NCI-H146 treated with DMSO at 0.1 percent for 48 hours (cell line): Measurements from ENCODE around the gene GJC2.

ENCODE experiments used
- DNase-seq: peaks from one replicate; lab custom pipeline; 2025; ENCODE audit not compliant: unreplicated experiment; lab: John Stamatoyannopoulos, UW

Gene GJC2

DNA sequence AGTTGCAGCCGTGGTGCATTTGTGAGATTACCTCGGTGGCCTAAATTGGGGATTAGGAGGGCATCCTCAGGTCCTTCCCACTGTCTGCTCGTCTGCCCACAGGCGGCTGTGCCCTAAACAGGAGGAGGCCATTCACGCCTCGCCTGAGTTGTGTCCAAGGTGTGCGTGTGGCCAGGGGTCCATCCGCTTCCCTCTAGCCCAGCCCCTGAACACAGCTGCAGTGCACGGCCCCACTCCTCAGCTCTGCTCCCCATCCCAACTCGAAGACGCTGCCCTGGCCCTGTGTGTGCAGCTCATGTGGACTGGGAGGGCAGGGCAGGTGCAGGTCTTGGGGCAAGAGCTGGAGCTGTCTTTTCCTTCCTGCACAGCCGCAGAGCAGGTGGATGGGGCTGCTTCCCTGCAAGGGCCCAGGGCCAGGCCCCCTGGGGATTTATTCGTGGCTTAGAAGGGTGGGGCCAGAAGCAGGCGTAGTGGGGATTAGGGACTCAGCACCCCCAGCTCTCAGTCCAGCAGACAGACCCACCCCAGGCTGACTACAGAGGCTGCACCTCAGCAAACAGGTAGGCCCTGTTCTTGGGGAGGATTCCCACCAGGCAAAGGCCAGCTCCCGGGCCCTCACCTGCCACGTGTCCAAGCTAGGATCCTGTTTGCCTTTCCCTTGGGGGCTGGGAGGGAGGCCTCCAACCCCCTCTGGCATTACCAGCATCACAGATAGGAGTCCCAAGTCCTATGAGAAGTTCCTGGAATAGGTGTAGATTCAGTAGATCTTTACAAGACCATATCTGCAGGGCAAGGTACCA lies 5.3 kb upstream of the GJC2 start:
- DNase-seq, result no peak

GRCh38 chr1:228144993-228145343 lies 4.8 kb upstream of the GJC2 start:
- DNase-seq, result no peak

DNA sequence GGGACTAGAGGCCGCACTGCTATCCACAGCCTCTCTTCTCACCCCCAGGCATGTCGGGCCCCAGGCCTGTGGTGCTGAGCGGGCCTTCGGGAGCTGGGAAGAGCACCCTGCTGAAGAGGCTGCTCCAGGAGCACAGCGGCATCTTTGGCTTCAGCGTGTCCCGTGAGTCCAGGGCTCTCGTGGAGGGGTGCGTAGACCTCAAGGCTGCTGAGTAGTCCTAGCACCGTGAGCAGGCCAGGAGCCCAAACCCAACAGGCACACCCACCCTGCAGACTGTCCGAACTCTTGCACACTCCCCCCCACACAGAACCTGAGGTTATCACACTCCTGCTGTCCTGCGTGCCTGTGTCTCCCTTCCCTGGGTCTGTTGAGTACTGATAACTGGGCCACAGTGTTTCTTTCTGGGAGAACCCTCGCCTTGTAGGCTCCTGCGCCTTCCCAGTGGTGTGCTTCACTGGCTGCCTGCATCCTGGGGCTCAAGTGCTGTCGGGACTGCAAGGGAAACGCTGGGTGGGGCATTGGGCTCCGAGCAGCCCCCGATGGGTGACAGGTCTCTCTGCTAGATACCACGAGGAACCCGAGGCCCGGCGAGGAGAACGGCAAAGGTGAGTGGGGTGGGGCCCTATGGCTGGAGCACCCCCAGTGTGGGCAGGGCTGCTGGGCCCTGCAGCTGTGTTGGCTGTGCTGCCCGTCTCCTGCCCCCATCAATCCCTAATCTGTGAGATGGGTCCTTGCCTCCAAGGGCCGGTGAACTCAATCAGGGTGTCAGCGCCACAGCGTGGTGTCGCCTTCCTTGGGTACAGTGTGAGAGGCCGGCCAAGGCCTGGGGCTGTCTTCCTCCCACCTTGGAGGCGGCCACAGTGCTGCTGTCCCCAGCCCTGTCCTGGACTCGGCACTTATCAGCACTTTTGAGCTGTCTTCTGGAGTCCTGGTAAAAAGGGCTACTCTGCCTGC lies 4.0 kb upstream of the GJC2 start:
- DNase-seq, result no peak

DNA sequence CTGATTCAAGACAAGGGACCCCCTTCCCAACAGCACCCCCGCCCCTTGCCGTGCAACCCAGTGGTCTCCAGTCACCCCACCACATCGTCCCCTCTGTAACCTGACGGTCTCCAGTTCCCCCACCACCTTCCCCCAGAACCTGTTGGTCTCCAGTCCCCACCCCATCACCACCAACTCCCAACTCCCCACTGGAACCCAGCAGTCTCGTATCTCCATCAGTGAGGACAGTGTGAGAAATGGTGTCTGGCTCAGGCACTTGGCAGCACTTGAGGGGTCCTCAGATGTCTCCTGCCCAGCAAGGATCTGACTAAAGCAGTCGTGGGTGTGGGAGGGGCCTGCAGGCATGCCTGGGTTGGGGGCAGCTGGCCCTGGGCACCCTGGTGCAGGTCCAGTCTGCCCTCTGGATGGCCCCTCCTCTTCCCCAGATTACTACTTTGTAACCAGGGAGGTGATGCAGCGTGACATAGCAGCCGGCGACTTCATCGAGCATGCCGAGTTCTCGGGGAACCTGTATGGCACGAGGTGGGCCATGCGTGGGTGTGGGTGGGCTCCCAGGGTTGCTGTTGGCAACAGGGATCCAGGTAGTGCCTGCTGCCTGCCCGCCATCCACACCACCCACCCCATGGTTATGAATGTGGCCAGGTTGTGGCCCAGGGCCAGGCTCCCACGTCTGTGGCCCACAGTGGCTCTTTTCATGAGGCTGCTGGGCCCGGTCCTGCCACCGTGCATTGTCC lies 3.1 kb upstream of the GJC2 start:
- no peak for DNase-seq

DNA sequence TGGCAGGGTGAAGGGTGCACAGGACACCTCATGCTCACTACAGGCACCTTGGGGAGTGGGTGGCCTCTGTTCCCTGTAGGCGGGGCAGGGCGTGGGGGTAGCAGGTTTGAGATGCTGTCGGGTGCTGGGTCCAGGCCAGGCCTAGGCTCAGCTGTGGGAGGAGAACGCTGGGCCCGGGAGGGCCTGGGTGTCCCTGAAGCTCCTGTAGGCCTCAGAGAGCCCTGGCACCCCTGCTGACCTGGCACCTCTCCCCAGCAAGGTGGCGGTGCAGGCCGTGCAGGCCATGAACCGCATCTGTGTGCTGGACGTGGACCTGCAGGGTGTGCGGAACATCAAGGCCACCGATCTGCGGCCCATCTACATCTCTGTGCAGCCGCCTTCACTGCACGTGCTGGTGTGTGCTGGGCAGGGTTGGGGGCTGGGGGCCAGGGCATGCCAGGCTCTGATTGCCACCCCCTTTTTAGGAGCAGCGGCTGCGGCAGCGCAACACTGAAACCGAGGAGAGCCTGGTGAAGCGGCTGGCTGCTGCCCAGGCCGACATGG lies 2.5 kb upstream of the GJC2 start:
- DNase-seq, result no peak

GRCh38 chr1:228147768-228148167 lies 2.0 kb upstream of the GJC2 start:
- no peak for DNase-seq

GRCh38 chr1:228148196-228148861 lies 1.4 kb upstream of the GJC2 start:
- DNase-seq, result no peak

DNA sequence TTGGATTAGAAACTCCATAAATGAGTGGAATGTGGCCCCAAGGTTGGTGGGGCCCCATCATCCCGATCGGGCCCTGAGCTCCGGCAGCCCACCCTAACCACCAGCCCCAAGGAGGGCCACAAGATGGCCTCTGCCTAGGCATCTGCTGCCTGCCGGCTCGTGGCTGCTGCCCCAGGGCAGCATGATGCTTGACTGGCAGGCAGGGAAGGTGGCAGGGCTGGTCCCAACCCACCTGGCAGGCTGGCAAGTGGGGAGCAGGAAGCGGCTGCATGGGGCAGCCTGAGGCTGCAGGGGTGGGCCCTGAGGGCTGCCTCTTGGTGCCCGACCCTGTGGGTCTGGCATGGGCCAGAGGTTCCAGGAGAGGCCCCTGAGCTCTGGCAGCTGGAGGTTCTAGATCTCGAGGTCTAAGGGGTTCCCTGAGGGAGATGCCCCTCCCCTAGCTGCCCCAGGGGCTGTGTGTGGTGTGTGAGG lies 760 bp upstream of the GJC2 start:
- DNase-seq, result no peak

GRCh38 chr1:228150120-228150460 lies 360 bp downstream of the GJC2 start:
- no peak for DNase-seq

DNA sequence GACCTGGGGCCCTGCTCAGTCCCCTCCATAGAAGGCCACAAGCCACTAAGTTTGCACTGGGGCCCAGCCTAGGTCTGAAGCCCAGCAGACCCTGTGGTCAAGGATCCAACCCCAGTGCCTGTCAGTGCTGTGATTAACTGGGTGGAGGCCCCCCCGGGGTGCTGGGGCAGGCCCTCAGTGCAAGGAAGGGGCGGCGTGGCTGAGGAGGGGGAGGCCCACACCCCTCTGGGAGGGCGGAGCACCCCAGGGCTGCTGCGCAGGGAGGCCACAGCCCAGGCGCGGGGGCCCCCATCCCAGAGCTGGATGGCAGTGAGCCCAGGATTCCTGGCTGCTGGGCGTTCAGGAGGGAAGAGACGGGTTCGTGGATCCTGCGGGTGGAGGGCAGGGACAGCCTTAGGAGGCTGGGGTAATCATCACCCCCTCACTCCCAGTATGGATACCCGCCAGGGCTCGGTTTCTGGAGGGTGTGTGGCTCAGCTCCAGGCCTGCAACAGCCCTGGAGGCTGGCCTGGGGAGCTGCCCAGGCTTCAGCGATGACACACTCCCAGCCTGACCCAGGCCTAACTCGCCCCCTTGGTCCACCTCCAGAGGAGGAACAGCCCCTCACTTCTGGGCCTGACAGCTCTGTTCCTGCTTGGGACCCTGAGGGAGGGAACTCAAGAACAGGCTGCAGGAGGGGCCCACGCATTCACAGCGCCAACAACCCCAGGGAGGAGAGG lies 890 bp downstream of the GJC2 start:
- no peak for DNase-seq

DNA sequence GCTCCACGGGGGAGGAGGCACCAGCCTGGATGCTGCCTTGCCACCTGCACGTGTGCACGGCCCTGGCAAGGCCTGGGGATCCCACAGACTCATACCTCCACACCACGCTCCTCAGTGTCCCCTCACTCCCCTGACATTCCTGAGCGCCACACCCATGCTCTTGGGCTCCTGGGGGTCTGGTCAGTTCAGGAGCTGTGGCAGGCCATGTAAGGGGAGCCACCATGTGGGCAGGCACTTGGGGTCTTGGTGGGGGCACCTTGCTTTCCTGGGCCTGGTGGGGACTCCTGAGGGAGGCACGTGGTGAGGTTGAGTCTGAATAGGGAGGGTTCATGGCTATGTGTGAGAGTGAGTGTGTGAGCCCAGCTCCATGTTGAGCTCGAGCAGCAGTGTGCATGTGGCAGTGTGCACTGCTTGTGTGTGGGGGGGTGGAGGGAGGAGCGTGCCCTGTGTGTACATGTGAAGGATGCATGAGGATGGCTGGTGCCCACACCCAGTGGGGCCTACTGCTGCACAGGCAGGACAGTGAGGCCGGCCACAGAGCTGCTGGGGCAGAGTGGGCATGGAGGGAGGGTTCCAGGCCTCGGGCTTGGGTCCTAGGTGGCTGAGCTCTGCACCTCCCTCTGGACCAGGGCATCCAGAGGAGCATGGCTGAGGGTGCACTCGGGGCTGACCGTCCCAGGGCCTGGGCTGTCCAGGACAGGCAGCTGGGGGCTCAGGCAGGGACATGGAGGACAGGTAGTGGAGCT lies 1.6 kb downstream of the GJC2 start:
- no peak for DNase-seq

- DNase-seq, result no peak
Observed at GRCh38 chr1:228152097-228152917, 2.6 kb downstream of the GJC2 start.

- no peak for DNase-seq
Observed at GRCh38 chr1:228152918-228153258, 3.2 kb downstream of the GJC2 start.

DNA sequence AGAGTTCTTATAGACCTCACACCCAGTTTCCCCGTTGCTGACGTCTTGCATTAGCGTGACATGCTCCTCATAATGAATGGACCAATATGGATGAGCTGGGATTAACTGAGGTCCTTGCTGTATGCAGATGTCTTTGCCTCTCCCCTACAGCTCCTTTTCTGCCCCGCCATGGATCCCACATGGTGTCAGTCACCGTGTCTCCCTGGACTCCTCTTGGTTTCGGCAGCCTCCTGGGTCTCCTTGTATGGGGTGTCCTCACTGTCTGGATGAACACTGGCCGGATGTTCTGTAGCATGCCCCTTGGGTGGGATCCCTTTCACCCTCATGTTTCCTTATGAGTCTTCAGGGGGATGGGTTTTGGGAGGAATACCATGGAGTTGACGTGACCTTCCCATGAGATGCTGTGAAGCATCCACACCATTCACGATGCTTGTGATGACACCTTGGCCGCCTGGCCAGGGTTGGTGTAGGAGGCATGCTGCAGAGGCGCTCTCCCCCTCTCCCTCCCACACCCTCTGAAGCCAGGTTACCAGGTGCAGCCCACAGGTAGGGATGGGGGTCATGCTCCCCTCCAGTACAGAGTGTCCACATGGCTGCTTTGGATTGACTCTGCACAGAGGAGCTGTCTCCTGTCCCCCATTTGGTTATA lies 4.4 kb downstream of the GJC2 start:
- no peak for DNase-seq

DNA sequence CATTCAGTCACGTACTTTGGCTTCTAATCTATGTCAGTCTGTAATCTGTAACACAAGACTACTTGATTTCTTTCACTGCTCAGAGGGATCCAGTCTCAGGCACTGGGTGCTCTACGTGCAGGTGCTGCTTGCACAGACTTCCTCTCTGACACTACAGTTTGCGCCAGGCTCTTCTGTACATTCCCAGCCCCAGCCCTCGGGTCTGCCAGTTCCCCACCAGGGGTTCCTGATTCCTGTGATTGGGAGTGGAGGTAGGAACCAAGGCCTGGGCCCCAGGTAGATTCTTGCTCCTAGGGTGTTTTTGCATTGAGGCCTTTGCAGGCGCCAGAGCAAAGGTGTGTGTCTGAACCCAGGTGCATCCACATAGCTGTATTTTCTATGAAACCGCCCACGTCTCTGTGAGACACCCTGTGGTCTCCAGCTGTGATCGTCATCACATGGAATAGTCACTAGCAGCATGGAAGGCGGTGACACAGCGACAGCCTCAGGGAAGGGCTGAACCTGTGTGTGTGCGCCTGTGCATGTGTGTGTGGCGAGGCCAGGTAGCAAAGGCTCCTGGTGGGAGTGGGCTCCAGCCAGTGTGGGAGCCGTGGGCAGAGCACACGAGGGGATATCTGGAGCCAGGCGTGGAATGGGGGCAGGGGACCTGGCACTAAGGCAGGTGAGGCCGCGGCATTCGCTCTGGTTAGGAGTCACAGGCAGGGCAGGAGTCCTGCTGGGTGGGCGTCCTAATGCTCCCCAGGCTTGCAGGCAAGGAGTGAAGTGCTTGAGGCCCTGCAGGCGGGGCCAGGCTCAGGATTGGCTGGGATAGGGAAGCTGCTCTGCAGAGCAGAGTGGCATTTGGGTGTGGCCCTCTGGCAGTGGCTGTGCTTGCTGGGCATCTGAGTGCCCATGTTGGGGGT lies 5.2 kb downstream of the GJC2 start:
- DNase-seq, result peak; percentile 55

- no peak for DNase-seq
Observed at GRCh38 chr1:228155596-228156514, 6.1 kb downstream of the GJC2 start.
